ENCODE measurements around the gene SEMA4C.
A peak's percentile ranks its signal among the peaks of the same experiment; 100 is the strongest.
"Not testable (repeated sequence)": the region's sequence is repeated elsewhere in the genome, so short reads cannot be mapped to it uniquely, and the experiment has no call there.

SEMA4C gene

DNA sequence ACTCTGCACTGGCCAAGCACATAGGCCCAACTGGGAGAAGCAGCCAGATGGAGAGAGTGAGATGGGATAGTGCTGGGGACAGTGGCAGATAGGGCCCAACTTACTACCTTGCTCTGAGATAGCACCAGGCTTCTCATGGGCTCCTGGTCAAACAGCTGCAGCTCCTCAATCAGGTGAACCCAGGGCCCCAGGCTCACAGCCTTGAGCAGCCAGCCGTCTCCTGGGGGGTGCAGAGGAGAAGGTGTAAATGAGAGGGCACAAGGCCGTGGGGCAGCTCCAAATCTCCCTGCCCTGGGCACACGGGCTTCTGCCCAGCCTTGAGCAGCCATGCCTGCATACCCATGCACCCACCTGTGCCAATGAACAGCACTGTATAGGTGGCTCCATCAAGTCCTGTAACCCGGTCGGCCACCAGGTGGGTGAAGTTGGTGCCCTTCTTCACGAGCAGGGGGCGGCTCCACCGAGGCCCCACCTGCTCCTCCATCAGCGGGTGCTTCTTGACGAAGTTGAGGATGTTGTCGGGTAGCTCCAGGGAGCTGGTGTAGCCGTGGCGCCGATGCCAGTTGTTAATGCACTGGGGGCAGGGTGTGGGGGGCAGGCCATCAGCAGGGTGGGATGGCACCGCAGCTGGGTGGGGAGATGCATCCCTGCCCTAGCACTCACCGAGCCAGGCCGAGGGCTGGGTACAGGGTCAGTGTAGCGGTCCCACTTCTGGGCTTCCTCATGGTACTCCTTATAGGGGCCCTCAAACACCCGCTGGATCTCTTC, 6.1 kb downstream of the SEMA4C start:
- Histone ChIP-seq H3K36me3 (ENCODE audit: control insufficient read depth, insufficient read depth, low read length) (peaks cover 73% of the 10 kb centered on the region), H3K9me3 (ENCODE audit: control insufficient read depth, insufficient read depth, low read length) (no peaks in the 10 kb centered on the region), H3K9ac (ENCODE audit: low read depth, low read length) (no peak overlapping the region), H3K4me3 (ENCODE audit: low read depth, low read length) (no peak overlapping the region), H3K27ac (ENCODE audit: low read depth, low read length) (no peak overlapping the region), H3K4me1 (ENCODE audit: control insufficient read depth, insufficient read depth, low read length) (peaks cover 14% of the 10 kb centered on the region; the same call in 1 of the 2 replicates), H3K27me3 (ENCODE audit: control insufficient read depth, insufficient read depth, low read length) (no peaks in the 10 kb centered on the region)

DNA sequence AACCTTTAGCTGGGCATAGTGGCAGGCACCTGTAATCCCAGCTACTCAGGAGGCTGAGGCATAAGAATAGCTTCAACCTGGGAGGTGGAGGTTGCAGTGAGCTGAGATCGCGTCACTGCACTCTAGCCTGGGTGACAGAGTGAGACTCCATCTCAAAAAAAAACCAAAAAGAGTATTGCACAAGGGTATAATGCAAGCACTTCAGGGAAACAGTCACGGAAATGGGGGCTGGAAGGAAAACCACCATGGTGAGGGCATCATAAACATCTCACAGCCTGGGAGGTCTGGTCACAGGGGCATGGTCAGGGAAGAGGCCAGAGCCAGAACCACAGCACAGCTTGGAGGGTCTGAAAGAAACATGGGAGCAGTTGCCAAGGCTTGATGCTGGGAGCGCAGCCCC, 6.8 kb downstream of the SEMA4C start:
- H3K9ac ChIP-seq (ENCODE audit: low read depth, low read length); H3K27me3 ChIP-seq (ENCODE audit: control insufficient read depth, insufficient read depth, low read length); H3K9me3 ChIP-seq (ENCODE audit: control insufficient read depth, insufficient read depth, low read length); H3K27ac ChIP-seq (ENCODE audit: low read depth, low read length); H3K4me3 ChIP-seq (ENCODE audit: low read depth, low read length): not testable (repeated sequence)
- Histone ChIP-seq H3K36me3 (ENCODE audit: control insufficient read depth, insufficient read depth, low read length) (peaks cover 73% of the 10 kb centered on the region), H3K4me1 (ENCODE audit: control insufficient read depth, insufficient read depth, low read length) (peaks cover 14% of the 10 kb centered on the region; the same call in 1 of the 2 replicates)

DNA sequence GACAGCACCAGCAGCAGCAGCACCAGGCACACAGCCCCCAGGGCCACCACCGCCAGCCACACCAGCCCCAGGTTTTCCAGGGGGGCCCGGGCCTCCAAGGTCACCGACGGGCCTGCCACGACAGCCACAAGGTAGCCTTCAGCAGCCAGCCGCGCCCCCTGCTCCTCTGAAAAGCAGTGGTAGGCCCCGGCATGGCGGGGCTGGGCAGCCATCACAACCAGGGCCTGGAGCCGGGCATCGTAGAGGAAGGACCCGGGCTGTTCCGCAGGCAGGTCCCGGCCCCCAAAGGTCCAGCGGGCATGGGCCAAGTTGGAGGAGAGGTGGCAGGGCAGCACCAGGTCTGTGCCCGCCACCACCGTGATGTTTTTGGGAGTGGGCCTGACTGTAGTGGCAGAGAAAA, 8.8 kb downstream of the SEMA4C start:
- Histone ChIP-seq H3K36me3 (ENCODE audit: control insufficient read depth, insufficient read depth, low read length) (peaks cover 58% of the 10 kb centered on the region), H3K27ac (ENCODE audit: low read depth, low read length) (no peak overlapping the region), H3K4me3 (ENCODE audit: low read depth, low read length) (no peak overlapping the region), H3K9me3 (ENCODE audit: control insufficient read depth, insufficient read depth, low read length) (no peaks in the 10 kb centered on the region), H3K9ac (ENCODE audit: low read depth, low read length) (no peak overlapping the region), H3K27me3 (ENCODE audit: control insufficient read depth, insufficient read depth, low read length) (no peaks in the 10 kb centered on the region), H3K4me1 (ENCODE audit: control insufficient read depth, insufficient read depth, low read length) (peaks cover 15% of the 10 kb centered on the region; the same call in 1 of the 2 replicates)

DNA sequence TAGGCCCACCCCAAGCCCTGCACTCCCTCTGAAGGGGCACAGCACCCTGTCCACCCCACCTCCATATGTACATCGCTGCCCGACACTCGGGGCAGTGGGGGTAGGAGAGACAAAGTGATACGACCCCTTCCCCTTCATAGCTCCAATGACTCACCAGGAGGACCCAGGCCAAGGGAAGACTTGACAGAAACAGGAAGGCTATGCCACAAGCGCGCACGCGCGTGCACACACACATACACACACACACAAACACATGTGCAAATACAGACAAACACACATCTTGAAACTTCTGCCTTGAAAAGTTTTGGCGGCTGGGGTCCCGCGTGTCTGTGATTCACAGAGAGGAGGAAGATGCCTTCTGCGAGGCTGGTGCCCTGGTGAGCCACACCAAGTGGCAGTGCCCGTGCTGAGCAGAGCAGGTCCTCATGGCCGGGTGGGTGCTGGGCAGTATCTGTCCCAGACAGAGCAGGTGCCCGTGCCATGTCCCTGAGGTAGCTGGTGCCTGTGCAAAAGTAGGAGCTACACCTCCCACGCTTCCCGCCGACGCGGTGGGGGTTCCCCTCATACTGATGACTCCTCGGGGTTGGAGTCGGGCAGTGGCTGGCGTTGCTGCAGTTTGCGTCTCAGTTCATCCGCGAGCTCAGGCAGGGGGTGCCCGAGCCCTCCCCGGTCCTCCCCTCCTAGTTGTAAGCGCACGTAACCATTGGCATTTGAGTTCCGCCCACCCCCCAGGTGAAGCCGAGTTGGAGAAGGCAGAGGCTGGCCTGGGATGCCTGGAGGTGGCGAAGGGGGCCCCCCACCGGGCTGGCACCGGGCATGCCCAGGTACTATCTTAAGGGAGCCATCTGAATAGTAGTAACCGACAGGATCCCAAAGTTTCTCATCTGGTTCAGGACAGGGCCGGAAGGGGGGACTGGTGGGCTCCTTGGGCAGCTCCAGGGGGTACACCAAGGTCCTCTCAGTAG, 9.5 kb downstream of the SEMA4C start:
- Histone ChIP-seq H3K4me1 (ENCODE audit: control insufficient read depth, insufficient read depth, low read length) (peaks cover 15% of the 10 kb centered on the region; the same call in 1 of the 2 replicates), H3K9me3 (ENCODE audit: control insufficient read depth, insufficient read depth, low read length) (no peaks in the 10 kb centered on the region), H3K36me3 (ENCODE audit: control insufficient read depth, insufficient read depth, low read length) (peaks cover 50% of the 10 kb centered on the region), H3K27ac (ENCODE audit: low read depth, low read length) (no peak overlapping the region), H3K27me3 (ENCODE audit: control insufficient read depth, insufficient read depth, low read length) (no peaks in the 10 kb centered on the region), H3K9ac (ENCODE audit: low read depth, low read length) (no peak overlapping the region), H3K4me3 (ENCODE audit: low read depth, low read length) (no peak overlapping the region)

DNA sequence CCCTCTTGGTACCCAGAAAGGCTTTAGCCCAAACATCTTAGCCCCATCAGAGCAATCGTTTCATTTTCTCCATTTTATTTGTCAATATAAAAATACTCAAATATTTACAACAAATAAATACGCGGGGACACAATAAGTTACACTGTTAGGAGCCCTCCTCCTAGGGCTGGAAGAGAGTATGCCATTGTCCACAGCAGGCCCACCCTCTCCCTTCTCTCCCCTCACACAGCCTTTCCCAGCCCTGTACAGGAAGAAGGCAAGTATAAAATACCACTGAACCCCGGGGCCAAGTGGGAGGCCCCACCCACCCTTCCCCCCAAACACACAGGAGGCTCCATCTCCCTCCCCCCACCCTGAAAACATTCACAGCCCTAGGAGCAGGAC, 10.2 kb downstream of the SEMA4C start:
- Histone ChIP-seq H3K9me3 (ENCODE audit: control insufficient read depth, insufficient read depth, low read length) (no peaks in the 10 kb centered on the region), H3K9ac (ENCODE audit: low read depth, low read length) (no peak overlapping the region), H3K27ac (ENCODE audit: low read depth, low read length) (peak overlapping the region; percentile 70), H3K27me3 (ENCODE audit: control insufficient read depth, insufficient read depth, low read length) (no peaks in the 10 kb centered on the region), H3K4me1 (ENCODE audit: control insufficient read depth, insufficient read depth, low read length) (peaks cover 15% of the 10 kb centered on the region; the same call in 1 of the 2 replicates), H3K4me3 (ENCODE audit: low read depth, low read length) (no peak overlapping the region), H3K36me3 (ENCODE audit: control insufficient read depth, insufficient read depth, low read length) (peaks cover 44% of the 10 kb centered on the region)

DNA sequence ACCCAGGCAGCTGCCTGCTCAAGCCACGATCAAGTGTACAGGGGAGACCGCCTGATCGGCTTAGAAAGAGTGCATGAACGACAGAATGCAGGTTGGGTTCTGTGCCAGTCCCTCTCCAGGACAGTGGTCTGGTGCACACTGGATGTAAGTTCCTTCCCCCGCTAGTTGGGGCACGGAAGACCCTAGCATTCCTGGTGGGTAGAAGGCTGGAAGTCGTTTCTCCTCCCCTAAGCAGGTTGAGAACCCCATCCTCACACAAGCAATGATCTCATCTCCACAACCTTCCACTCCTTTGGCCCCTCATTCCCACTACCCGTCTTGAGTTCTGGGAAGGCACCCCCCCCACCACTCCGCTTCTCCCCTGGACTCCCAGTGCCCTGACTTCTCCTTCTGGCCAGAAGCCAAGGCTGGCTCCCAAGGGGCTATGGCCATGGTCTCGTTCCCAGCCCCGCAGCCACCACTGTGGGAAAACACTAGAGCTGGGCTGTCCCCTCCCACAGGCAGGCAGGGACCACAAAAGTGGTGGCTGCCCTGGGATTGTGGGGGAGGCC, 10.7 kb downstream of the SEMA4C start:
- H3K27ac ChIP-seq (ENCODE audit: low read depth, low read length) = peak overlapping the region; percentile 70
- H3K4me1 ChIP-seq (ENCODE audit: control insufficient read depth, insufficient read depth, low read length) = peaks cover 15% of the 10 kb centered on the region; the same call in 1 of the 2 replicates
- no peaks in the 10 kb centered on the region for H3K27me3 ChIP-seq (ENCODE audit: control insufficient read depth, insufficient read depth, low read length)
- peak overlapping the region; percentile 76 for H3K4me3 ChIP-seq (ENCODE audit: low read depth, low read length)
- no peaks in the 10 kb centered on the region for H3K9me3 ChIP-seq (ENCODE audit: control insufficient read depth, insufficient read depth, low read length)
- H3K36me3 ChIP-seq (ENCODE audit: control insufficient read depth, insufficient read depth, low read length) = peaks cover 42% of the 10 kb centered on the region
- H3K9ac ChIP-seq (ENCODE audit: low read depth, low read length) = no peak overlapping the region

DNA sequence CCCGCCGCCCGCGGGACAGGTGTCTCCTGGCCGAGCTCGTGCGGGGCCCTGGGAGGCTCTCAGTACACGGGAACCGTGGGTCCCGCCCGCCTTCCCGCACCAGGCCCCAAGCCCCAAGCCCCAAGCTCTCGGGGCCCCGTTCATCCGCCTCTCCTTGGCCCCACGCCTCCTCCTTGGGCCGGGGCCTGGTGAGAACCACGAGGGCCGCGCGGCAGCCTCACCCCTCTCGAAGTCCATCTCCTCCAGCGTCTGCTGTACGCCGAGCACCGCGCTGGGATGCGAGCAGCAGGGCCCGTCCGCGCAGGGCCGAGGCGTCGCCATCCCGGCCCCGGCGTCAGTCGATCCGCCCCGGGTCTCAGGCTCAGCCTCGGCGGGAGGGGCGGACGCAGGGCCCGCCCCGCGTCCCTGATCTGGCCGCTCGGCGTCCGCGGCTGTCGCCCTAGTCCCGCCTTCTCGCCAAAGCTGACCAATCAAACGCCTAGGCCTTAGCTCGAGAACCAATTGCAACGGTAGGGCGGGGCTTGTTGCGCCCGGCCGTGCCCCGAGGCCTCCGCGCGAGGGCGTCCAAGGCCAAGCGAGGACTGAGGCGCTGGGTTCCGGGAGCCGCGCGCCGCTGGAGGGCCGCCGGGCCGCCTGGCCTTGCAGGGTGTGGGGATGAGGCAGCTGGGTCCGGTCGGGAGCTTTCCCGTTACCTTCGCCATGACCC, 12.1 kb downstream of the SEMA4C start, which contains the start of gene ANKRD39:
ANKRD39 (minus strand) TSS at position 350 of the 706 bp plus-strand sequence; CDS start at position 321, 29 bp downstream.
- Histone ChIP-seq H3K9me3 (ENCODE audit: control insufficient read depth, insufficient read depth, low read length) (no peaks in the 10 kb centered on the region), H3K27me3 (ENCODE audit: control insufficient read depth, insufficient read depth, low read length) (no peaks in the 10 kb centered on the region), H3K27ac (ENCODE audit: low read depth, low read length) (peak within 1 kb of the TSS; percentile 70), H3K9ac (ENCODE audit: low read depth, low read length) (peak within 1 kb of the TSS; percentile 17), H3K36me3 (ENCODE audit: control insufficient read depth, insufficient read depth, low read length) (peaks cover 41% of the 10 kb centered on the region), H3K4me1 (ENCODE audit: control insufficient read depth, insufficient read depth, low read length) (peaks cover 15% of the 10 kb centered on the region; the same call in 1 of the 2 replicates), H3K4me3 (ENCODE audit: low read depth, low read length) (peak within 1 kb of the TSS; percentile 76)

DNA sequence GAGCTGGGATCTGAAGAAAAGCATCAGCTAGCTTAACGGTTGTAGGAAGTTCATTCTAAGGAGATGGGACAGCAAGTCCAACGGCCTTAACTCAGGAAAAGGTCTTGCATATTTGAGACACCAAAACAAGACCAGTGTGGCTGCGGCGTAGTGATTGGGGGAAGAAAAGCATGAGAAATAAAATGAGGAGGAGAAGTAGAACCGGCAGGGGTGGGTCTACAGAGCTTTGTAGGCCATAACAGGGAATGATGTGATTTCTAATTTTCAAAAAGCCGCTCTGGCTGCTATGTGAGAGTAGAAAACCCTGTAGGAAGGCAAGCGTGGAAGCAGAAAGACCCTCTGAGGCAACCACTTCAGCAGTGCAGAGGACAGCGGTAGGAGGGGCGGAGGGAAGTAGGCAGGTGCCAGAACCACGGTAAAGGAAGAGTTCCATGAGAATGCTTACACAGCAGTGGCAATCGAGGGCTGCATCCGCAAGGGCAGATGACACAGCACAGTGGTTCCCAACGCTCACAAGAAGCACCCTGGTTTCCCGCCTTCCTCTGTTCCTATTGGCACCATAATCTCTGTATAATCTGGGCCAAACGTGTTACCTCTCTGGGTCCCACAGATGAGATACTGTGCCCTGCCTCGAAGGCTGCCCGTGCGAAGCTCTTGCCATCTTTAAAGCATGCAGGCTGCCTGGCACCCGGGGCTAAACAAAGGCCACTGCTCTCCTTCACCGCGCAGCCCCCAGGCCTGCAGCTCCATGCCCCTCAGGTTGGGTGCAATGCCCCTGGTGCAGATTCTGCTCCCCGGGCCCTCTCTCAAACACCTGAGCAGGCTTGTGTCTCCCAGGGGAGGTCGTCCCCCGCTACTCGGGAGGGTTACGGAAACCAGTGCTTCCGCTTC, 12.9 kb downstream of the SEMA4C start:
- Histone ChIP-seq H3K9ac (ENCODE audit: low read depth, low read length) (peak overlapping the region; percentile 17), H3K9me3 (ENCODE audit: control insufficient read depth, insufficient read depth, low read length) (no peaks in the 10 kb centered on the region), H3K4me1 (ENCODE audit: control insufficient read depth, insufficient read depth, low read length) (peaks cover 15% of the 10 kb centered on the region; the same call in 1 of the 2 replicates), H3K4me3 (ENCODE audit: low read depth, low read length) (peak overlapping the region; percentile 76), H3K27ac (ENCODE audit: low read depth, low read length) (no peak overlapping the region), H3K36me3 (ENCODE audit: control insufficient read depth, insufficient read depth, low read length) (peaks cover 43% of the 10 kb centered on the region), H3K27me3 (ENCODE audit: control insufficient read depth, insufficient read depth, low read length) (no peaks in the 10 kb centered on the region)

DNA sequence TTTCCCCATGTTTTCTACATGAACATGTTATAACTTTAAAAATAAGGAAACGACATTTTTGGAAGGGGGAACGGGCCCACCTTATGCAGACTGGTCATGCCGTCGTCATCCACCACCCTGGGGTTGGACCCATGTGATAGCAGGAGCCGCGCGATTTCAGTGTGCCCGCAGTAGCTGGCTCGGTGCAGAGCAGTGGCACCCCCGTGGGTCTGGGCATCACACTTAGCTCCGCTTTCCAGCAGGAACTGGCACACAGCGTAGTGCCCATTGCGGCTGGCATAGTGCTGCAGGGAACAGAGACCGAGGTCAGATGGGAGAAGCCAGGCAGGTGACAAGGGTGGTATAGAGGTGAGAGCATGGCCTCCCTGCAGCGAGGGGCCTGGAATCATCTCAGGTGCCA, 16.6 kb downstream of the SEMA4C start:
- Histone ChIP-seq H3K27ac (ENCODE audit: low read depth, low read length) (no peak overlapping the region), H3K27me3 (ENCODE audit: control insufficient read depth, insufficient read depth, low read length) (no peaks in the 10 kb centered on the region), H3K36me3 (ENCODE audit: control insufficient read depth, insufficient read depth, low read length) (peaks cover 47% of the 10 kb centered on the region), H3K4me3 (ENCODE audit: low read depth, low read length) (no peak overlapping the region), H3K4me1 (ENCODE audit: control insufficient read depth, insufficient read depth, low read length) (peaks cover 7% of the 10 kb centered on the region; the same call in 1 of the 2 replicates), H3K9ac (ENCODE audit: low read depth, low read length) (no peak overlapping the region), H3K9me3 (ENCODE audit: control insufficient read depth, insufficient read depth, low read length) (no peaks in the 10 kb centered on the region)

All from HUES48 (cell line).